GM23338 (cell line): ENCODE results near the gene GJA3. TPM values are rescaled to one million over a fixed set of nuclear protein-coding genes. Genes with fewer than 3 reads are reported as not detected.

Source experiments
- ATAC-seq: fragments of 200-7000 bp; cut with Tn5 transposase; 3 replicates; pipeline ENCODE4 v1.9.1; 2020
- DNase-seq: peaks from one replicate; pipeline ENCODE4 v3.0.0-alpha.2; 2015; ENCODE audit warnings: low spot score
- H2AFZ ChIP-seq: fragments of 200-600 bp; sonication (generic); 2 replicates; pipeline ENCODE4 v1.8.0; 2016; ENCODE audit warnings: antibody characterized with exemption, mild to moderate bottlenecking, moderate library complexity
- H3F3A ChIP-seq: fragments of 200-600 bp; sonication (generic); replicated peaks from 2 replicates; pipeline ENCODE4 v1.8.0; 2017; ENCODE audit warnings: antibody characterized with exemption, mixed run types, low read depth
- H3K27ac ChIP-seq: fragments of 200-600 bp; sonication (generic); 2 replicates; pipeline ENCODE4 v1.6.1; 2016; ENCODE audit warnings: low read depth
- H3K27me3 ChIP-seq: fragments of 200-600 bp; sonication (generic); 2 replicates; pipeline ENCODE4 v1.8.0; 2016; ENCODE audit warnings: mild to moderate bottlenecking, mixed run types, moderate library complexity; ENCODE audit not compliant: insufficient read depth
- H3K36me3 ChIP-seq: fragments of 200-600 bp; sonication (generic); 2 replicates; pipeline ENCODE4 v1.8.0; 2016; ENCODE audit warnings: mild to moderate bottlenecking; ENCODE audit not compliant: insufficient read depth
- H3K4me1 ChIP-seq: fragments of 200-600 bp; sonication (generic); 2 replicates; pipeline ENCODE4 v1.8.0; 2016; ENCODE audit warnings: mild to moderate bottlenecking, moderate library complexity; ENCODE audit not compliant: insufficient read depth
- H3K4me2 ChIP-seq: fragments of 200-600 bp; sonication (generic); 2 replicates; pipeline ENCODE4 v1.7.1; 2017; ENCODE audit warnings: mixed run types
- H3K4me3 ChIP-seq: fragments of 200-600 bp; sonication (generic); 2 replicates; pipeline ENCODE4 v1.6.1; 2016; ENCODE audit warnings: mixed run types
- H3K79me2 ChIP-seq: fragments of 200-600 bp; sonication (generic); replicated peaks from 2 replicates; pipeline ENCODE4 v1.8.0; 2017; ENCODE audit warnings: mild to moderate bottlenecking; ENCODE audit not compliant: insufficient read depth
- H3K9me2 ChIP-seq: fragments of 200-600 bp; sonication (generic); 2 replicates; pipeline ENCODE4 v1.8.0; 2017; ENCODE audit not compliant: insufficient read depth
- H4K20me1 ChIP-seq: fragments of 200-600 bp; sonication (generic); replicated peaks from 2 replicates; pipeline ENCODE4 v1.8.0; 2017; ENCODE audit warnings: mild to moderate bottlenecking; ENCODE audit not compliant: insufficient read depth
- H3K27ac Mint-ChIP-seq: 2 replicates; pipeline ENCODE4 v1.8.0; 2020; ENCODE audit warnings: inconsistent platforms, mild to moderate bottlenecking, moderate library complexity, mixed read lengths
- H3K27me3 Mint-ChIP-seq: 3 replicates; pipeline ENCODE4 v1.8.0; 2022; ENCODE audit warnings: low read depth, mild to moderate bottlenecking, moderate library complexity, mixed read lengths, inconsistent platforms; ENCODE audit not compliant: insufficient read depth, poor library complexity
- H3K36me3 Mint-ChIP-seq: 3 replicates; pipeline ENCODE4 v1.8.0; 2021; ENCODE audit warnings: low read depth, mild to moderate bottlenecking, inconsistent platforms, moderate library complexity, mixed read lengths
- H3K4me1 Mint-ChIP-seq: 3 replicates; pipeline ENCODE4 v1.8.0; 2020; ENCODE audit warnings: mild to moderate bottlenecking, inconsistent platforms, mixed read lengths
- H3K4me3 Mint-ChIP-seq: 3 replicates; pipeline ENCODE4 v1.8.0; 2021; ENCODE audit warnings: moderate library complexity, mild to moderate bottlenecking, inconsistent platforms, mixed read lengths
- H3K9me3 Mint-ChIP-seq: 3 replicates; pipeline ENCODE4 v1.8.0; 2020; ENCODE audit warnings: moderate library complexity, mild to moderate bottlenecking, inconsistent platforms, mixed read lengths
- EZH2 ChIP-seq: fragments of 200-600 bp; sonication (generic); IDR thresholded peaks from one replicate; pipeline ENCODE4 v1.8.0; 2017; ENCODE audit warnings: antibody characterized with exemption, mild to moderate bottlenecking, low read depth; ENCODE audit not compliant: unreplicated experiment
- EZH2phosphoT487 ChIP-seq: fragments of 200-600 bp; sonication (generic); IDR thresholded peaks from one replicate; pipeline ENCODE4 v1.8.1; 2018; ENCODE audit warnings: antibody characterized with exemption; ENCODE audit not compliant: unreplicated experiment
- JUNB ChIP-seq: IDR thresholded peaks from one replicate; pipeline ENCODE4 v1.6.1; 2016; ENCODE audit warnings: antibody characterized with exemption; ENCODE audit not compliant: unreplicated experiment
- POLR2AphosphoS5 ChIP-seq: IDR thresholded peaks from 2 replicates; pipeline ENCODE4 v1.6.1; 2016; ENCODE audit warnings: antibody characterized with exemption, low read depth
- polyA plus RNA-seq: library from polyadenylated mRNA; unstranded; fragments of >200 nt; fragmentation: Nextera tagmentation; extraction: Ambion mirVana; gene quantifications from 2 replicates; pipeline ENCODE4 v1.2.1, GENCODE V29; 2016
- total RNA-seq: library from RNA; depleted of rRNA; stranded (reverse); fragments of >200 nt; shearing (Covaris generic); gene quantifications from 2 replicates; pipeline ENCODE4 v1.2.3, GENCODE V29; 2014
- TF ChIP-seq, protein P1 (sequence below): IDR thresholded peaks from one replicate; pipeline ENCODE4 v1.6.1; 2018; ENCODE audit warnings: antibody characterized with exemption; ENCODE audit not compliant: unreplicated experiment
- TF ChIP-seq, protein P2 (sequence below), 2 experiments: fragments of 200-600 bp in 1 of 2; sonication (generic) in 1 of 2; conservative IDR thresholded peaks; 2 replicates each; pipeline versions ENCODE4 v1.5.1 to v1.6.1; 2016 to 2017; ENCODE audit warnings: antibody characterized with exemption in 2 of 2, low read depth in 2 of 2, mild to moderate bottlenecking in 2 of 2, moderate library complexity in 1 of 2
- TF ChIP-seq, protein P3 (sequence below): IDR thresholded peaks from 2 replicates; pipeline ENCODE4 v1.6.1; 2016; ENCODE audit warnings: antibody characterized with exemption

Gene GJA3
- total and polyA plus RNA-seq, 2 experiments from 2014 or later, result 0.17 to 0.23 TPM

DNA sequence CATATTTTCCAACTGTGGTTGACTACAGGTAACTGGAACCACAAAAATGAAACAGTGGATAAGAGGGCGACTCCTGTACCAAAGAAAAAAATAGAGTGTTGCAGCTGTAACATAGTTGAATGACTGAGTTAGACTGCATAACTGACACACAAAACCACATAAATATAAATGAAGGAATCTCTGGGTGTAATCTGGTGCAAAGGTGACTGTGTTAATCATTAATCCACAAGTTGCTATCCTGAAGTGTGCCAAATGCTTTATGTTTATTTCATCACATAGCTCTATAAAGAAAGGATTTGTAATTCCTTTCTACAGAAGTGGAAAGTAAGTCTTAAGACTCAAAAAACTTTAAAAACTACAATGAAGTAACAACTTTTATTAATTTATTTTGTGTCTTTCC is 37.9 kb upstream of the GJA3 start (continued):
- TF ChIP-seq, protein P1, sequence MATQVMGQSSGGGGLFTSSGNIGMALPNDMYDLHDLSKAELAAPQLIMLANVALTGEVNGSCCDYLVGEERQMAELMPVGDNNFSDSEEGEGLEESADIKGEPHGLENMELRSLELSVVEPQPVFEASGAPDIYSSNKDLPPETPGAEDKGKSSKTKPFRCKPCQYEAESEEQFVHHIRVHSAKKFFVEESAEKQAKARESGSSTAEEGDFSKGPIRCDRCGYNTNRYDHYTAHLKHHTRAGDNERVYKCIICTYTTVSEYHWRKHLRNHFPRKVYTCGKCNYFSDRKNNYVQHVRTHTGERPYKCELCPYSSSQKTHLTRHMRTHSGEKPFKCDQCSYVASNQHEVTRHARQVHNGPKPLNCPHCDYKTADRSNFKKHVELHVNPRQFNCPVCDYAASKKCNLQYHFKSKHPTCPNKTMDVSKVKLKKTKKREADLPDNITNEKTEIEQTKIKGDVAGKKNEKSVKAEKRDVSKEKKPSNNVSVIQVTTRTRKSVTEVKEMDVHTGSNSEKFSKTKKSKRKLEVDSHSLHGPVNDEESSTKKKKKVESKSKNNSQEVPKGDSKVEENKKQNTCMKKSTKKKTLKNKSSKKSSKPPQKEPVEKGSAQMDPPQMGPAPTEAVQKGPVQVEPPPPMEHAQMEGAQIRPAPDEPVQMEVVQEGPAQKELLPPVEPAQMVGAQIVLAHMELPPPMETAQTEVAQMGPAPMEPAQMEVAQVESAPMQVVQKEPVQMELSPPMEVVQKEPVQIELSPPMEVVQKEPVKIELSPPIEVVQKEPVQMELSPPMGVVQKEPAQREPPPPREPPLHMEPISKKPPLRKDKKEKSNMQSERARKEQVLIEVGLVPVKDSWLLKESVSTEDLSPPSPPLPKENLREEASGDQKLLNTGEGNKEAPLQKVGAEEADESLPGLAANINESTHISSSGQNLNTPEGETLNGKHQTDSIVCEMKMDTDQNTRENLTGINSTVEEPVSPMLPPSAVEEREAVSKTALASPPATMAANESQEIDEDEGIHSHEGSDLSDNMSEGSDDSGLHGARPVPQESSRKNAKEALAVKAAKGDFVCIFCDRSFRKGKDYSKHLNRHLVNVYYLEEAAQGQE, result no peak
- TF ChIP-seq, protein P2, sequence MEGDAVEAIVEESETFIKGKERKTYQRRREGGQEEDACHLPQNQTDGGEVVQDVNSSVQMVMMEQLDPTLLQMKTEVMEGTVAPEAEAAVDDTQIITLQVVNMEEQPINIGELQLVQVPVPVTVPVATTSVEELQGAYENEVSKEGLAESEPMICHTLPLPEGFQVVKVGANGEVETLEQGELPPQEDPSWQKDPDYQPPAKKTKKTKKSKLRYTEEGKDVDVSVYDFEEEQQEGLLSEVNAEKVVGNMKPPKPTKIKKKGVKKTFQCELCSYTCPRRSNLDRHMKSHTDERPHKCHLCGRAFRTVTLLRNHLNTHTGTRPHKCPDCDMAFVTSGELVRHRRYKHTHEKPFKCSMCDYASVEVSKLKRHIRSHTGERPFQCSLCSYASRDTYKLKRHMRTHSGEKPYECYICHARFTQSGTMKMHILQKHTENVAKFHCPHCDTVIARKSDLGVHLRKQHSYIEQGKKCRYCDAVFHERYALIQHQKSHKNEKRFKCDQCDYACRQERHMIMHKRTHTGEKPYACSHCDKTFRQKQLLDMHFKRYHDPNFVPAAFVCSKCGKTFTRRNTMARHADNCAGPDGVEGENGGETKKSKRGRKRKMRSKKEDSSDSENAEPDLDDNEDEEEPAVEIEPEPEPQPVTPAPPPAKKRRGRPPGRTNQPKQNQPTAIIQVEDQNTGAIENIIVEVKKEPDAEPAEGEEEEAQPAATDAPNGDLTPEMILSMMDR (conservative IDR thresholded peaks at IDR 0.05; ENCODE audit: low read depth in 2 of 2), result no peak
- TF ChIP-seq JUNB (no peak), EZH2 (no peak), POLR2AphosphoS5 (no peak)
- TF ChIP-seq, protein P3, sequence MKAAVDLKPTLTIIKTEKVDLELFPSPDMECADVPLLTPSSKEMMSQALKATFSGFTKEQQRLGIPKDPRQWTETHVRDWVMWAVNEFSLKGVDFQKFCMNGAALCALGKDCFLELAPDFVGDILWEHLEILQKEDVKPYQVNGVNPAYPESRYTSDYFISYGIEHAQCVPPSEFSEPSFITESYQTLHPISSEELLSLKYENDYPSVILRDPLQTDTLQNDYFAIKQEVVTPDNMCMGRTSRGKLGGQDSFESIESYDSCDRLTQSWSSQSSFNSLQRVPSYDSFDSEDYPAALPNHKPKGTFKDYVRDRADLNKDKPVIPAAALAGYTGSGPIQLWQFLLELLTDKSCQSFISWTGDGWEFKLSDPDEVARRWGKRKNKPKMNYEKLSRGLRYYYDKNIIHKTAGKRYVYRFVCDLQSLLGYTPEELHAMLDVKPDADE, result no peak

DNA sequence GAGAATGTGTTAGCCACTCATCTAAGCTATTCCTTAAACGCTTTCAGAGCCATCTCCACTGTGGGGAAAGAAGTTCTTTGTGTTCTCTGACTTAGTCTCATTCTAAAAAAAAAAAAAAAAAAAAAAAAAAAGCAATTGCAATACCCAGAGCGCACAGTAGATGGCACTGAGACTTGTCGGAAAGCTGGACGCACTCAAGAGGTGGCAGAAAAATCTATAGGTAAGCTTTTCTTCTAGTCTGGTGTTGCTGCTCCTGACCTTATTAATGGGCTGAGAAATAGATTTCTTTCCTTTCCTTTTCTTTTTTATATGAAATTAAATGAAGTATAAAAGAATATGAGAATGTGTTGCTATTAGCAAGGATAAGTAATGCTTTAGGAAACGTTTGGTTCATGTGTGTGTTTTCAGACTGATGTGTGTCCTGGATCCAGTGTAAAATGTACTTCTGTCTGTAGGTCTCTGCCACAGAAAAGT is 36.5 kb upstream of the GJA3 start:
- Histone ChIP-seq H3K36me3 (no peaks in the 10 kb centered on the region), H3F3A (0 out of 2 replicates have a peak, but pooled peaks cover 4% of the 10 kb centered on the region), H3K27ac (no peak overlapping the region), H3K4me3 (no peak overlapping the region), H4K20me1 (peaks cover 12% of the 10 kb centered on the region), H3K4me2 (no peak overlapping the region), H3K27me3 (peaks cover 57% of the 10 kb centered on the region), H3K4me1 (peaks cover 19% of the 10 kb centered on the region), H2AFZ (no peak overlapping the region), H3K79me2 (no peaks in the 10 kb centered on the region), H3K9me2 (no peaks in the 10 kb centered on the region)
- ATAC-seq, result no peak
- H3K9me3 Mint-ChIP-seq, result peaks cover 11% of the 10 kb centered on the region; the same call in 2 of the 3 replicates
- no peak for TF ChIP-seq EZH2phosphoT487
- TF ChIP-seq, protein P1, result no peak
- TF ChIP-seq, protein P2 (conservative IDR thresholded peaks at IDR 0.05; ENCODE audit: low read depth in 2 of 2), result peak; percentile 63 to 64
- no peak overlapping the region for H3K4me3 Mint-ChIP-seq
- H3K36me3 Mint-ChIP-seq, result no peaks in the 10 kb centered on the region
- H3K4me1 Mint-ChIP-seq, result peaks cover 15% of the 10 kb centered on the region
- peaks cover 44% of the 10 kb centered on the region for H3K27me3 Mint-ChIP-seq
- peak; percentile 53 for DNase-seq
- no peak overlapping the region for H3K27ac Mint-ChIP-seq
